GM23248 (cell line): ENCODE measurements around the gene ISL2. TPM values are rescaled to one million over a fixed set of nuclear protein-coding genes. Genes with fewer than 3 reads are reported as not detected.

Source experiments
- DNase-seq: peaks from one replicate; pipeline ENCODE4 v3.0.0-alpha.2; 2015
- H2AFZ ChIP-seq: fragments of 200-600 bp; sonication (generic); 2 replicates; pipeline ENCODE4 v1.6.1; 2016; ENCODE audit warnings: antibody characterized with exemption
- H3F3A ChIP-seq: fragments of 200-600 bp; sonication (generic); 2 replicates; pipeline ENCODE4 v1.6.1; 2016; ENCODE audit warnings: mild to moderate bottlenecking, antibody characterized with exemption, mixed run types; ENCODE audit not compliant: insufficient read depth
- H3K27ac ChIP-seq: fragments of 200-600 bp; sonication (generic); 2 replicates; pipeline ENCODE4 v1.5.1; 2016; ENCODE audit warnings: mild to moderate bottlenecking
- H3K27me3 ChIP-seq: fragments of 200-600 bp; sonication (generic); replicated peaks from 2 replicates; pipeline ENCODE4 v1.6.1; 2016; ENCODE audit warnings: mild to moderate bottlenecking; ENCODE audit not compliant: insufficient read depth
- H3K36me3 ChIP-seq: fragments of 200-600 bp; sonication (generic); 2 replicates; pipeline ENCODE4 v1.6.1; 2016; ENCODE audit warnings: low read depth, mild to moderate bottlenecking
- H3K4me1 ChIP-seq: fragments of 200-600 bp; sonication (generic); 2 replicates; pipeline ENCODE4 v1.6.1; 2016; ENCODE audit warnings: mild to moderate bottlenecking; ENCODE audit not compliant: insufficient read depth
- H3K4me2 ChIP-seq: fragments of 200-600 bp; sonication (generic); one replicate; pipeline ENCODE4 v1.6.1; 2016; ENCODE audit warnings: mild to moderate bottlenecking; ENCODE audit not compliant: unreplicated experiment
- H3K4me3 ChIP-seq: fragments of 200-600 bp; sonication (generic); 2 replicates; pipeline ENCODE4 v1.5.1; 2016; ENCODE audit warnings: mild to moderate bottlenecking
- H3K79me2 ChIP-seq: fragments of 200-600 bp; sonication (generic); 2 replicates; pipeline ENCODE4 v1.6.1; 2016; ENCODE audit warnings: mild to moderate bottlenecking; ENCODE audit not compliant: insufficient read depth
- H3K9ac ChIP-seq: fragments of 200-600 bp; sonication (generic); 2 replicates; pipeline ENCODE4 v1.6.1; 2016; ENCODE audit warnings: mild to moderate bottlenecking
- H3K9me2 ChIP-seq: fragments of 200-600 bp; sonication (generic); 2 replicates; pipeline ENCODE4 v1.6.1; 2016; ENCODE audit warnings: mixed run types, mild to moderate bottlenecking, moderate library complexity; ENCODE audit not compliant: insufficient read depth
- H3K9me3 ChIP-seq: fragments of 200-600 bp; sonication (generic); one replicate; pipeline ENCODE4 v1.6.1; 2017; ENCODE audit warnings: low read depth
- H4K20me1 ChIP-seq: fragments of 200-600 bp; sonication (generic); 2 replicates; pipeline ENCODE4 v1.6.0; 2016; ENCODE audit not compliant: insufficient read depth
- EZH2 ChIP-seq: fragments of 200-600 bp; sonication (generic); IDR thresholded peaks from 2 replicates; pipeline ENCODE4 v1.6.1; 2018; ENCODE audit warnings: antibody characterized with exemption, mild to moderate bottlenecking; ENCODE audit not compliant: insufficient read depth, poor library complexity, severe bottlenecking
- EZH2phosphoT487 ChIP-seq: fragments of 200-600 bp; sonication (generic); IDR thresholded peaks from 2 replicates; pipeline ENCODE4 v1.6.1; 2018; ENCODE audit warnings: antibody characterized with exemption, moderate library complexity, mild to moderate bottlenecking, low read depth; ENCODE audit not compliant: insufficient read depth
- WGBS, 2 experiments: methylation state at CpG; one replicate each; pipeline ENCODE4 v1.1.6; 2015 to 2017; ENCODE audit warnings: low lambda C conversion rate in 2 of 2, low coverage in 1 of 2; ENCODE audit errors: missing lambda C conversion rate in 2 of 2; 5-methylcytosine and 5-hydroxymethylcytosine counted together
- in situ Hi-C: fragments of 300-500 bp; cut with MboI; formaldehyde crosslinking; loops from 2 replicates; pipeline ENCODE4 v1.15.0; 2020
- polyA plus RNA-seq: library from polyadenylated mRNA; unstranded; fragments of >200 nt; fragmentation: Nextera tagmentation; extraction: Ambion mirVana; gene quantifications from 2 replicates; pipeline ENCODE4 v1.2.1, GENCODE V29; 2016
- total RNA-seq: library from RNA; depleted of rRNA; stranded (reverse); fragments of >200 nt; shearing (Covaris generic); gene quantifications from 2 replicates; pipeline ENCODE4 v1.2.3, GENCODE V29; 2014

The ISL2 gene
- total and polyA plus RNA-seq, 2 experiments from 2014 or later = 0.98 to 2.2 TPM

- H3K27ac ChIP-seq = no peak overlapping the region
- H3K9me2 ChIP-seq = no peaks in the 10 kb centered on the region
- H3K9me3 ChIP-seq = no peaks in the 10 kb centered on the region
- H3K9ac ChIP-seq = no peak overlapping the region
- no peaks in the 10 kb centered on the region for H4K20me1 ChIP-seq
- no peak for DNase-seq
- no peak overlapping the region for H3K4me2 ChIP-seq
- no peak for TF ChIP-seq EZH2phosphoT487
- no peak for TF ChIP-seq EZH2
- no peaks in the 10 kb centered on the region for H3K79me2 ChIP-seq
- no peak overlapping the region for H2AFZ ChIP-seq
- H3K27me3 ChIP-seq = no peaks in the 10 kb centered on the region
- no peaks in the 10 kb centered on the region for H3K4me1 ChIP-seq
- WGBS, 2 experiments = 50 to 65% methylated on average over 1 of the region's 1 CpG
- no peaks in the 10 kb centered on the region for H3K36me3 ChIP-seq
- no peaks in the 10 kb centered on the region for H3F3A ChIP-seq
- H3K4me3 ChIP-seq = no peak overlapping the region
- in situ Hi-C loops = no loop called here
Observed at GRCh38 chr15:76378691-76379090, 42.1 kb downstream of the ISL2 start.

DNA sequence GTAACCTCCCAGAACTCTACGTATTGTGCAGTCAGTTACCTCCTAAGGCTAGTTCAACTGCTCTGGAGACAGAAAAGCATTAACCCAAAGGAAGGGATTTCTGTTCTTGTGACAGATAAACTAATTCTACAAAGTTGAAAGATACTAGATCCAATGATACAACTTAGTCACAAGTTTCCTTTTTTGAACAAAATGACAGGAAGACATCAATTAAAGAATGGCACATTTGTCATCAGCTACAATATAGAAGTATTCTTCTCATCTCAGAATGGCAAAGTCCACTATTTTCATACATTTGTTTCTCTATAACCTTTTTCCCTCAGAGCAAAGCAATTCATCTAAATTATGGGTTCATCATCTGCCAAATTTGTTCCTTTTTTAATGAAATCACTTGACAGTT lies 43.7 kb downstream of the ISL2 start:
- no peak overlapping the region for H3K4me2 ChIP-seq
- TF ChIP-seq EZH2phosphoT487 (no peak), EZH2 (no peak)
- no peak for DNase-seq
- H3K27ac ChIP-seq = no peak overlapping the region
- no peaks in the 10 kb centered on the region for H3K79me2 ChIP-seq
- no peaks in the 10 kb centered on the region for H3K9me3 ChIP-seq
- no peaks in the 10 kb centered on the region for H3K4me1 ChIP-seq
- no peaks in the 10 kb centered on the region for H3K36me3 ChIP-seq
- H3F3A ChIP-seq = no peaks in the 10 kb centered on the region
- no peaks in the 10 kb centered on the region for H3K9me2 ChIP-seq
- no peaks in the 10 kb centered on the region for H4K20me1 ChIP-seq
- no peak overlapping the region for H3K4me3 ChIP-seq
- WGBS, 2 experiments = 87 to 88% methylated on average over 1 of the region's 1 CpG
- no peak overlapping the region for H2AFZ ChIP-seq
- in situ Hi-C loops = no loop called here
- no peaks in the 10 kb centered on the region for H3K27me3 ChIP-seq
- H3K9ac ChIP-seq = no peak overlapping the region

GRCh38 chr15:76381366-76381765 lies 44.8 kb downstream of the ISL2 start:
- no peak for DNase-seq
- no peak overlapping the region for H3K9ac ChIP-seq
- H3K27me3 ChIP-seq = no peaks in the 10 kb centered on the region
- H3F3A ChIP-seq = no peaks in the 10 kb centered on the region
- no peaks in the 10 kb centered on the region for H3K9me3 ChIP-seq
- 85% methylated on average over 4 of the region's 4 CpGs for WGBS, 2 experiments
- H3K9me2 ChIP-seq = no peaks in the 10 kb centered on the region
- no peaks in the 10 kb centered on the region for H4K20me1 ChIP-seq
- H3K4me3 ChIP-seq = no peak overlapping the region
- peaks cover 4% of the 10 kb centered on the region for H3K4me1 ChIP-seq
- H2AFZ ChIP-seq = no peak overlapping the region
- in situ Hi-C loops = no loop called here
- TF ChIP-seq EZH2 = no peak
- TF ChIP-seq EZH2phosphoT487 = no peak
- H3K4me2 ChIP-seq = no peak overlapping the region
- no peaks in the 10 kb centered on the region for H3K36me3 ChIP-seq
- no peak overlapping the region for H3K27ac ChIP-seq
- no peaks in the 10 kb centered on the region for H3K79me2 ChIP-seq

DNA sequence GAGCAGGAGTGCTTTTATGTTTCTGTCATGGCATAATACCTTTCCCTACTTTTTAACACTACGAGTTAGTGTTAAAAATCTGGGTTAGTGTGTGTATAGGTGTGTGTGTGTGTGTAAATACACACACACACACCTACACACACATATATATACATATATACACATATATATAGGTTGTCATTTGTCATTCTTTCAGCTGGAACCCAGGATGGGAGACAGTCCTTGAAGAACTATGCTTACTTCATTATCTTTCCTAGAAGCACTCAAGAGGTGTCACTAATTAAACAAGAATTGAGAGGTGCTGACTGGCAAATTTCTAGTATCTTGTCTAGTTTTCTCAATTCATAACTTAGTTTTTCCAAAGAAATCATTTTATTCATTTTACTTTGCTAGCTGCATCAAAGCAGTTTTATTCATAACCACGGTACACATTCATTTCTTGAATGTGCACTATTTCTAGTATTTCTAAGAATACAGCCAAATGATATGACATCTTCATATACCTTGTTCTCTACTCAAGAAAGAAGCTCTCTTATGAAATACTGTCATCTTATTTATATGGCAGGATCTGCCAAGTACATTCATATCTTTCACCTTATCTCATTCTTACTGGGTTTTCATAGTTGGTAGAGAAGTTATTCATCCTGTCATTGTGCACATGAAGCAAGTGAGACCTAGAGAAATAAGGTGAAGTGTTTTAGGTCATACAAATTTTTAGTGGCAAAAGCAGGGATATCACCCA lies 46.6 kb downstream of the ISL2 start:
- Histone ChIP-seq H3K4me3 (no peak overlapping the region), H3K4me1 (peaks cover 7% of the 10 kb centered on the region), H4K20me1 (no peaks in the 10 kb centered on the region), H3K4me2 (no peak overlapping the region), H3K27me3 (no peaks in the 10 kb centered on the region), H3K9me2 (no peaks in the 10 kb centered on the region), H3F3A (no peaks in the 10 kb centered on the region), H3K27ac (no peak overlapping the region), H3K9me3 (no peaks in the 10 kb centered on the region), H3K9ac (no peak overlapping the region), H3K36me3 (no peaks in the 10 kb centered on the region), H3K79me2 (no peaks in the 10 kb centered on the region), H2AFZ (no peak overlapping the region)
- TF ChIP-seq EZH2 (no peak), EZH2phosphoT487 (no peak)
- DNase-seq = no peak
- 88 to 92% methylated on average over 2 of the region's 2 CpGs for WGBS, 2 experiments
- in situ Hi-C loops = no loop called here
